HL-60/S4 treated with phorbol 12-myristate 13-acetate at 8.2 ng/mL for 4 days and 3 days (cell line): ENCODE data around the gene LRIG3.
"Not testable (repeated sequence)": the region's sequence is repeated elsewhere in the genome, so short reads cannot be mapped to it uniquely, and the experiment has no call there.

Experiments used
- in situ Hi-C: fragments of 300-500 bp; cut with MboI; formaldehyde crosslinking; loops from 2 replicates; pipeline ENCODE4 v1.15.0; 2022; ENCODE audit warnings: low sequenced_read_pairs

LRIG3 gene

GRCh38 chr12:58860056-58860787, 60.1 kb downstream of the LRIG3 start:
- in situ Hi-C loops, result no loop called here

GRCh38 chr12:58858030-58858429, 62.3 kb downstream of the LRIG3 start:
- in situ Hi-C loops, result no loop called here

DNA sequence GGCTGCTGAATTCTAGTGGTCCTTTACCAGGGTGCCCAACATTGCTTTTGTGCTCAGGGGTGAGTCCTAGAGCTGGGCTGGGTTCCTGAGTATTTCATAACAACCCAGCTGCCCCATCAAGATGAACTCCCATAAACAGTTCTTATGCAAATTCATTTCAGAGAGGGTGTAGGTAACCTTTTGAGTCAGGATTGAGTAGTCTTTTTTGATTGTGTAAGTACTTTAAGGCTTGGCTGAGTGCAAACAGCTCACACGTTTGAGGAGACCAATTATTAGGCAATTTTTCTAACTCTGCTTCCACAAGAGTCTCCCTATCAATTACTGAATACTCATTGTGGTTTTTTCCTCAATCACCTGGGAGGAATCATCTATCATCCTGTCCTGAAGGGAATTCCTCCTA, 63.1 kb downstream of the LRIG3 start:
- in situ Hi-C loops, result not testable (repeated sequence)

DNA sequence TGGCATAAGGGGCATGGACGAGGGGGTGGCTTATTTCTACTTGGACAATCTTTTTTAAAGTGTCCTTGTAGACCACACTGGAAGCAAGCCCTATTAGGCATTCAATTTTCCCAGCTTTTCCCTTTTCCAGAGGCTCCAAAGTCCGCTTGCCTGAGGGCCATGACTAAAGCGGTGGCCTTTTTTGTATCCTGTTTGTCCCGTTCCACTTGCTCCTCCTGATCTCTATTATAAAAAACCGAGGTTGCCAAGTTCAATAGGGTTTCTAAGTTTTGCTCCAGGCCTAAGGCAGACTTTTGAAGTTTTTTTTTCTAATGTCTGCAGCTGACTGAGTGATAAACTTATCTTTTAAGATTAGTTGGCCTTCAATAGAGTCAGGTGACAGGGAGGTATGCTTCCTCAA, 64.7 kb downstream of the LRIG3 start:
- in situ Hi-C loops, result not testable (repeated sequence)

GRCh38 chr12:58850826-58851225, 69.5 kb downstream of the LRIG3 start:
- in situ Hi-C loops, result no loop called here

- in situ Hi-C loops, result no loop called here
These were observed 72.3 kb downstream of the LRIG3 start for GRCh38 chr12:58847901-58848600.

- in situ Hi-C loops, result no loop called here
These were observed 76.1 kb downstream of the LRIG3 start for GRCh38 chr12:58844161-58844560.

- in situ Hi-C loops, result no loop called here
These were observed 79.1 kb downstream of the LRIG3 start for GRCh38 chr12:58841058-58841798.

DNA sequence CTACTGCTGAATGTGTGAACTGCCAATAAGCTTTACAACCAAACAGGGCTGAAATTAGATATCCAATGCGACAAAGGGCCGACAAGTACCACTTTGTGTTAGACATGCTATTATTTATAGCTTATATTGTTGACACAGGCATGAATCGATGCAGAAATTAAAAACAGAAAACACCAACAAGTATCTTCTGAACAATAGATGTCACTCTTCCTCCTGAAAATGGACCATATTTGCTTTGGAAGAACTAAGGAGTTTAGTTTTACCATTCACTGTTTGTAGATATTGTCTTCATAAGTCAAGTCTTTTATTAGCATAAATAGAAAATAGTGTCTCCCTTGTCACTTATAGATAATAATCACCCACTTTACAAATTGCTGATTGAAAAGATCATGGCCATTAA, 86.5 kb downstream of the LRIG3 start:
- in situ Hi-C loops, result no loop called here

DNA sequence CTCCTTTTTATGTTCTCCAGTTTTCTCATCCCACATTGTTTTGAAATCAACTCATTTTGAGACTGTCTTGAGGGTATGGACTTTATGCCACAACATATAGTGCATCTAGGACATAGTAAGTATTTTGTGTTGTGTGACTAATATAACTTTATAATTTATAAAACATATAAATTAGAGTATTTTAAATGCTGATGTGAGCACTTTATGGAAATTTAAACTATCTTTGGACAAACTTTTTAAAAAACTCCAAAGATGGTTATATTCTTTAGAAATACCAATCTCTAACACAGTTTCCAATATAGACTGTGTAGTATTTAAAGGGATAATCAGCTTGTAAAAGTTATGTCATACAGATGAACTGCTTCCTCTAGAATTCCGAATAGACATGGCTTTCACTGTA, 87.4 kb downstream of the LRIG3 start:
- in situ Hi-C loops, result no loop called here
